Esophagus squamous epithelium (tissue), 4 donors: Measurements from ENCODE around the gene FRK.

Experiments
- CTCF ChIP-seq, 6 experiments: fragments of 450-650 bp in 4 of 6; fragments of 200-600 bp in 2 of 6; sonication (generic) in 2 of 6; IDR thresholded peaks; one replicate each; pipeline ENCODE4 v1.5.1; 2016 to 2019; ENCODE audit warnings: antibody characterized with exemption in 6 of 6, mild to moderate bottlenecking in 4 of 6, moderate library complexity in 4 of 6
- POLR2A ChIP-seq, 4 donors: fragments of 450-650 bp; IDR thresholded peaks; one replicate each; pipeline ENCODE4 v1.6.1; 2017; ENCODE audit warnings: antibody characterized with exemption in 4 of 4, mild to moderate bottlenecking in 4 of 4, moderate library complexity in 3 of 4

- TF ChIP-seq CTCF (IDR thresholded peaks at IDR 0.05) (no peak), POLR2A (IDR thresholded peaks at IDR 0.05) (no peak)
Observed at GRCh38 chr6:116025405-116025804, 35.3 kb downstream of the FRK start.
